ELR (cell line): ENCODE results near the gene ZBTB44.
A peak's percentile ranks its signal among the peaks of the same experiment; 100 is the strongest.

Experiments
- DNase-seq: peaks from one replicate; pipeline ENCODE4 v3.0.0-alpha.2; 2015; ENCODE audit warnings: low read depth

Gene ZBTB44

GRCh38 chr11:130213143-130213978 lies 101.4 kb downstream of the ZBTB44 start:
- peak; percentile 43 for DNase-seq

GRCh38 chr11:130212431-130212961 lies 102.2 kb downstream of the ZBTB44 start:
- no peak for DNase-seq

- DNase-seq = no peak
Measured at GRCh38 chr11:130211781-130212401, 102.8 kb downstream of the ZBTB44 start.

GRCh38 chr11:130211144-130211543 lies 103.6 kb downstream of the ZBTB44 start:
- DNase-seq = no peak

GRCh38 chr11:130209954-130210854 lies 104.5 kb downstream of the ZBTB44 start:
- no peak for DNase-seq

- no peak for DNase-seq
Measured at GRCh38 chr11:130209128-130209932, 105.4 kb downstream of the ZBTB44 start.

GRCh38 chr11:130208241-130209127 lies 106.2 kb downstream of the ZBTB44 start:
- DNase-seq = no peak

- DNase-seq = no peak
Measured at GRCh38 chr11:130206141-130206540, 108.6 kb downstream of the ZBTB44 start.

- no peak for DNase-seq
Measured at GRCh38 chr11:130204703-130205095, 110.0 kb downstream of the ZBTB44 start.

- no peak for DNase-seq
Measured at GRCh38 chr11:130203766-130204702, 110.7 kb downstream of the ZBTB44 start.

GRCh38 chr11:130202818-130203689 lies 111.7 kb downstream of the ZBTB44 start:
- no peak for DNase-seq

- no peak for DNase-seq
Measured at GRCh38 chr11:130202009-130202817, 112.5 kb downstream of the ZBTB44 start.

GRCh38 chr11:130201026-130201425 lies 113.7 kb downstream of the ZBTB44 start:
- no peak for DNase-seq

GRCh38 chr11:130199792-130200191 lies 114.9 kb downstream of the ZBTB44 start:
- DNase-seq = no peak

- no peak for DNase-seq
Measured at GRCh38 chr11:130198964-130199363, 115.8 kb downstream of the ZBTB44 start.

- DNase-seq = no peak
Measured at GRCh38 chr11:130198292-130198691, 116.4 kb downstream of the ZBTB44 start.

- DNase-seq = peak; percentile 17
Measured at GRCh38 chr11:130197386-130198035, 117.2 kb downstream of the ZBTB44 start.
